ENCODE data around the gene GPR15. TPM values are rescaled to one million over a fixed set of nuclear protein-coding genes. Genes with fewer than 3 reads are reported as not detected.

Gene GPR15
- total RNA-seq, 2 experiments from 2014 or later = 1.4 to 2.2 TPM

DNA sequence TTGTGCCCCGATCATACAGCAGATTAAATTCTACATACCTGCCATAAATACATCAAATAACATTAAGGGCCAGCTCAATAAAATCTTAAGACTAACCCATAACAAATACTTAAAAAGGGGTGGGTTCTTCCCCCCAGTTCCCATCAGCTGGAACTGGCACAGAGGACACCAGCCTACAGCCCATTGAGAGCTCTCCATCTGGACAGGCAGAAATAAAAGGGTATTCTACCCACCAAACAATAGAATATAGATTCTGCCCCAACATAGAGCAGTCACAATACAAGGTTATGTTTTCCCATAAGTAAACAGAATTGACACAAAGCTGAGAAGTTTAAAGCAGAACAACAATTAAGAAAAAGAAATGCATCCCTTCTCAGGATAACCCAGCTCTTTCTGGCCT, 49.7 kb downstream of the GPR15 start:
- DNase-seq (no peak), ATAC-seq (no peak)
- Mint-ChIP-seq H3K27me3 (no peaks in the 10 kb centered on the region), H3K9me3 (no peaks in the 10 kb centered on the region), H3K4me1 (ENCODE audit: low read depth) (peaks cover 35% of the 10 kb centered on the region), H3K36me3 (ENCODE audit: low read depth) (peaks cover 68% of the 10 kb centered on the region), H3K27ac (no peak overlapping the region), H3K4me3 (no peak overlapping the region)
- intact Hi-C loops (cut with micrococcal nuclease) = no loop called here
- POLR2A ChIA-PET = interaction anchor here (1.4 kb wide), 1 partner anchor 11 kb away, joined by 3 read pairs; no protein-coding TSS in a partner anchor
- TF ChIP-seq, protein P1, sequence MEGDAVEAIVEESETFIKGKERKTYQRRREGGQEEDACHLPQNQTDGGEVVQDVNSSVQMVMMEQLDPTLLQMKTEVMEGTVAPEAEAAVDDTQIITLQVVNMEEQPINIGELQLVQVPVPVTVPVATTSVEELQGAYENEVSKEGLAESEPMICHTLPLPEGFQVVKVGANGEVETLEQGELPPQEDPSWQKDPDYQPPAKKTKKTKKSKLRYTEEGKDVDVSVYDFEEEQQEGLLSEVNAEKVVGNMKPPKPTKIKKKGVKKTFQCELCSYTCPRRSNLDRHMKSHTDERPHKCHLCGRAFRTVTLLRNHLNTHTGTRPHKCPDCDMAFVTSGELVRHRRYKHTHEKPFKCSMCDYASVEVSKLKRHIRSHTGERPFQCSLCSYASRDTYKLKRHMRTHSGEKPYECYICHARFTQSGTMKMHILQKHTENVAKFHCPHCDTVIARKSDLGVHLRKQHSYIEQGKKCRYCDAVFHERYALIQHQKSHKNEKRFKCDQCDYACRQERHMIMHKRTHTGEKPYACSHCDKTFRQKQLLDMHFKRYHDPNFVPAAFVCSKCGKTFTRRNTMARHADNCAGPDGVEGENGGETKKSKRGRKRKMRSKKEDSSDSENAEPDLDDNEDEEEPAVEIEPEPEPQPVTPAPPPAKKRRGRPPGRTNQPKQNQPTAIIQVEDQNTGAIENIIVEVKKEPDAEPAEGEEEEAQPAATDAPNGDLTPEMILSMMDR (IDR thresholded peaks at IDR 0.05) = no peak
- CTCF ChIA-PET = interaction anchor here (0.9 to 2.1 kb wide), 4 partner anchors 9 to 70 kb away, joined by 3 to 5 read pairs (median 4); partner anchors contain the start of gene CPOX

DNA sequence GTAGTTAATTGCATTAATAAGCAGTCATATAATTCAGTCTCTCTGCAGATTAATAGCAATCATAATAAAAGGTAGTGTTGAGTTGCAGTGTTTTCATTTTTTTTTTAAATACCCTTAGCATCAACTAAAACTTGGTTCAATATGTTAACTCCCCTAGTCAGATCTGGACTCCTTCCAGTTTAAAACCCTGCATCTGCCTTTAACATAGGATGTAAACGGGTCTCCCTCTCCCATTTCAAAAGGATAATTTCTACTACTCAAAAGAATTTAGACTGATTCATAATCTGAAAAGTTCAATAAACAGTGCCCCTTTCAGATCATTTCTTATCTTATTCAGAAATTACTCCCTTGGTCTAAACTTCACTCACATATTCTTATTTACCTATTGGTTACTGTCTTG, 50.3 kb downstream of the GPR15 start:
- Mint-ChIP-seq H3K36me3 (ENCODE audit: low read depth) (peaks cover 64% of the 10 kb centered on the region), H3K4me1 (ENCODE audit: low read depth) (peaks cover 32% of the 10 kb centered on the region), H3K4me3 (no peak overlapping the region), H3K9me3 (no peaks in the 10 kb centered on the region), H3K27me3 (no peaks in the 10 kb centered on the region), H3K27ac (no peak overlapping the region)
- ChIA-PET POLR2A (interaction anchor here (1.4 kb wide), 1 partner anchor 10 kb away, joined by 3 read pairs; no protein-coding TSS in a partner anchor), CTCF (interaction anchor here (1.3 to 2.1 kb wide), 3 partner anchors 10 to 16 kb away, joined by 4 to 5 read pairs (median 5); partner anchors contain the start of gene CPOX)
- DNase-seq = no peak
- TF ChIP-seq, protein P1 (IDR thresholded peaks at IDR 0.05) = no peak
- intact Hi-C loops (cut with micrococcal nuclease) = no loop called here
- no peak for ATAC-seq

DNA sequence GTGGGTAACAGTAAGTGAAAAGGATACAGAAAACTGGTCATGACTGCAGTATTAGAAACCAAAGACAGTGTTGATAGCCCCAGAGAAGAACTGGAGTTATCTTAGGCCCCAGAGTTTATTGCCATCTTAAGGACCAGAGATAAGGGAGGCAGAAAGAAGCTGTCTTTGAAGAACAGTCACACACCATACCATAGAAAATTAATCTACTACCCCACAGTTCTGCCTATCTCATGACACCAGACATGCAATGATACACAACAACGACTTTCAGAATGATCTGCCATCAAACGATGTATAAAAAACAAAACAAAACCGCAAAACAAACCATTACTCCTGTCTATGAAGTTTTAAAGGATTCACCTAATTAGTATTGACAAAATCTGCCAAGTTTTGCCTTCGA, 52.0 kb downstream of the GPR15 start:
- POLR2A ChIA-PET = no interaction called here
- Mint-ChIP-seq H3K9me3 (no peaks in the 10 kb centered on the region), H3K4me3 (no peak overlapping the region), H3K27ac (peak overlapping the region; percentile 22), H3K36me3 (ENCODE audit: low read depth) (peaks cover 65% of the 10 kb centered on the region), H3K27me3 (no peaks in the 10 kb centered on the region), H3K4me1 (ENCODE audit: low read depth) (peaks cover 21% of the 10 kb centered on the region)
- DNase-seq (no peak), ATAC-seq (no peak)
- CTCF ChIA-PET = no interaction called here
- TF ChIP-seq, protein P1 (IDR thresholded peaks at IDR 0.05) = no peak
- intact Hi-C loops (cut with micrococcal nuclease) = no loop called here

Other genes with a start within 250 kb of the GPR15 start
- not detected for gene OR5H2, start 249.5 kb upstream of the GPR15 start, total RNA-seq
- gene OR5K4, start 178.1 kb upstream of the GPR15 start, total RNA-seq = not detected
- gene OR5K3, start 141.3 kb upstream of the GPR15 start, total RNA-seq = not detected
- gene OR5K1, start 68.8 kb upstream of the GPR15 start, total RNA-seq = not detected
- gene OR5K2, start 34.3 kb upstream of the GPR15 start, total RNA-seq = not detected
- 100 to 1,000 TPM; 190 to 198 TPM for gene CLDND1, start 9.1 kb upstream of the GPR15 start, total RNA-seq
- 10 to 100 TPM; 40.5 to 45.3 TPM for gene CPOX, start 61.6 kb downstream of the GPR15 start, total RNA-seq
- gene ST3GAL6, start 231.4 kb downstream of the GPR15 start, total RNA-seq = not detected

Data from activated CD8-positive, alpha-beta T cell treated with anti-CD3 and anti-CD28 coated beads for 36 hours (primary cell).